SK-N-SH (cell line): Measurements from ENCODE around the gene FTMT.

Experiments
- CTCF ChIP-seq: fragments of 200-600 bp; sonication (generic); IDR thresholded peaks from 2 replicates; pipeline ENCODE4 v1.6.1; 2017; ENCODE audit warnings: antibody characterized with exemption, mild to moderate bottlenecking, moderate library complexity
- ELF1 ChIP-seq: IDR thresholded peaks from 2 replicates; pipeline ENCODE4 v1.4.0; 2012
- RAD21 ChIP-seq: IDR thresholded peaks from 2 replicates; pipeline ENCODE4 v1.6.1; 2012; ENCODE audit warnings: mild to moderate bottlenecking, low read length
- TEAD4 ChIP-seq: IDR thresholded peaks from 2 replicates; pipeline ENCODE4 v1.4.0; 2012; ENCODE audit warnings: mild to moderate bottlenecking, borderline replicate concordance; ENCODE audit not compliant: insufficient read depth

DNA sequence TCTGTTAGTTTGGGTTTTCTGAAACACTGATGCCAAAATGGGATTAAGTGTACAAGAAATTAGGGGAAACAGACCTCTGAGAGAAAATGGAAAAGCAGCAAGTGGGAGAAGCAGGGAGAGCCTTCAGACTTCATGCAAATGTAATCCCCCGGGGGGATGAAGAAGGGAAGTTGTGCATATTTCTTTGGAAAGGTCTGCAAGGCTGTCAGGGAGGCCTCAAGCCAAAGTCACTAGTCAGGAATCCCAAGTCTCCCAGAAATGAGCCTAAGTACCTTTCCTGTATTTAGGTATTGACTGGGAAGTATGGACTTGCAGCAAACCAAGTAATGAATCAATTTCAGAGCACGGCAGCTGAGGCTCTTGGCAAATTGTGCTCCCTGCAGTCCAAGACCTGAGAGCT is 2.2 kb downstream of the FTMT start:
- TF ChIP-seq TEAD4: no peak
- TF ChIP-seq ELF1: no peak
- no peak for TF ChIP-seq RAD21
- no peak for TF ChIP-seq CTCF
